Thoracic aorta (tissue), 2 donors: Measurements from ENCODE around the gene ANKRD53. TPM values are rescaled to one million over a fixed set of nuclear protein-coding genes. Genes with fewer than 3 reads are reported as not detected.

Experiments used
- ATAC-seq: fragments of 150-250 bp; one replicate; pipeline ENCODE4 v1.8.0; 2017; ENCODE audit warnings: low read depth; ENCODE audit not compliant: insufficient number of reproducible peaks, low FRiP score
- DNase-seq: peaks from one replicate; pipeline ENCODE4 v3.0.0-alpha.2; 2020; ENCODE audit warnings: low spot score
- H3K27ac ChIP-seq, 2 donors: fragments of 200-600 bp; sonication (generic); 1 replicate in 1 of 2; 2 replicates in 1 of 2; pipeline ENCODE4 v1.5.1; 2016; ENCODE audit warnings: mild to moderate bottlenecking in 2 of 2, moderate library complexity in 2 of 2
- H3K27me3 ChIP-seq: fragments of 200-600 bp; sonication (generic); replicated peaks from 2 replicates; pipeline ENCODE4 v1.6.0; 2016; ENCODE audit warnings: mild to moderate bottlenecking; ENCODE audit not compliant: insufficient read depth
- H3K36me3 ChIP-seq: fragments of 200-600 bp; sonication (generic); one replicate; pipeline ENCODE4 v1.5.1; 2016
- H3K4me1 ChIP-seq, 2 donors: fragments of 200-600 bp; sonication (generic); 1 replicate in 1 of 2; 2 replicates in 1 of 2; pipeline versions ENCODE4 v1.5.1 to v1.6.0; 2016; ENCODE audit warnings: low read depth in 2 of 2, mild to moderate bottlenecking in 1 of 2; ENCODE audit not compliant: control insufficient read depth in 1 of 2
- H3K4me3 ChIP-seq: fragments of 200-600 bp; sonication (generic); 2 replicates; pipeline ENCODE4 v1.5.1; 2016; ENCODE audit warnings: mild to moderate bottlenecking
- H3K9me3 ChIP-seq: fragments of 200-600 bp; sonication (generic); 2 replicates; pipeline ENCODE4 v1.5.1; 2016
- CTCF ChIP-seq: fragments of 200-600 bp; sonication (generic); IDR thresholded peaks from one replicate; pipeline ENCODE4 v1.5.1; 2019; ENCODE audit warnings: antibody characterized with exemption
- total RNA-seq, 2 donors: library from RNA; depleted of rRNA; stranded (reverse); fragments of >200 nt; gene quantifications; one replicate each; pipeline versions ENCODE4 v1.1.0 to v1.2.3, GENCODE V29; 2016

ANKRD53 gene
- total RNA-seq, 2 donors from 2014 or later: 0.49 to 4.6 TPM

DNA sequence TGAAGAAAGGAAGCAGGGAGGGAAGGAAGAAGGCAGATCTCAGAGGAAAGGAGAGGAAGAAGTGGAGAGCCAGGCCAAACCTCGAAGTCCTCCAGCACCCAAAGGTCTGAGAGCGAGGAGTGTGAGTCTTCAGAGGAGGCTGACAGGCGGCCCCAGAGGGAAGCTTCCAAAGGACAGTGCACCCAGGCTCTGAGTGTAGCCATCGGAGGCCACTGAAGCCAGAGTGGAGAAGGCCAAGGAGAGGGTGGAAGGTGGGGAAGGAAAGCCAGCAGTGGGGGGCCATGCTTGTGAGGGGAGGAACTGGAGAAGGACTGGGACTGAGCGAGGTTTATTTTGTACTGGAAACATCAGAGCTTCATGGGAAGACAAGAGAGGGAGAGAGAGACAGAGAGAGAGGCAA is 36.7 kb upstream of the ANKRD53 start:
- Histone ChIP-seq H3K36me3 (no peaks in the 10 kb centered on the region), H3K4me3 (no peak overlapping the region), H3K27ac (no peak overlapping the region), H3K4me1 (no peaks in the 10 kb centered on the region), H3K9me3 (no peaks in the 10 kb centered on the region), H3K27me3 (peaks cover 7% of the 10 kb centered on the region)
- DNase-seq: no peak
- no peak for ATAC-seq
- TF ChIP-seq CTCF: no peak

DNA sequence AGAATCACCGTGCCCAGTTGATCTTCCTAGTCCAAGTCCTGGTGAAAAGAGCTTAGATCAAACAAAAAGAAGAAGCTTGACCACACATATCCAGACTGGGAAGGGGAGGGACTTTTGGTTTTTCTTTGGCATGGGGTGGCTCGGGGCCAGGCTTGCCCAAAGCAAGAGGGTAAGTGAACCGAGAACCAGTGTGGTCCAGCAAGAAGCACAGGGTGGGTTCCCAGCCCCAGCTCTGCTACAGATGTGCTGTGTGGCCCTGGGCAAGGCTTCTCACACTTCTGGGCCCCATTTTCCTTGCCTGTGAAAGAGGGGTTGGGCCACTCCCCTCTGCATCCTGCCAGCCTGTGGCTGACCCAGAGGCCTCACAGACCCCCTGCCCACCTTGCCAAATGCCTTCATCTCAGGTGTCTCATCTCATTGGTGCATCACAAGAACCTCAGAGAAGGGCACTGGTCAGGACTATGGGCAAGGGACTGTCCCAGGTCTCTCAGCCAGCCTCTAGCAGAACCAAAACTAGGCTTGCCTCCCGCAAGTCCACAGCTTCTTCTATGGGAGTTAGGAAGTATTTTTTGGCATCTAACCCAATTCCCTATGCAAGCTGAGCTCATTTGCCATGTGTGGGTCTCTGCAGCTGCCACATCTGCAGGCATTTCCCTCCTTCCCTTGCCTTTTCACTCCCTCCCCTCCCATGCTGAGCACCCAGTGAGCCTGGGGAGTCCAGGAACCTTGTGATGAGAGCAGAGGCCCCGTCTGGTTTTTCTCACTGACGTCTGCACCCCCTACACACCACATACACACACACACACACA is 35.8 kb upstream of the ANKRD53 start:
- no peak overlapping the region for H3K27ac ChIP-seq
- DNase-seq (no peak), ATAC-seq (no peak)
- peaks cover 7% of the 10 kb centered on the region for H3K27me3 ChIP-seq
- no peaks in the 10 kb centered on the region for H3K9me3 ChIP-seq
- TF ChIP-seq CTCF: no peak
- H3K4me1 ChIP-seq: no peaks in the 10 kb centered on the region
- no peaks in the 10 kb centered on the region for H3K36me3 ChIP-seq
- no peak overlapping the region for H3K4me3 ChIP-seq

- DNase-seq (no peak), ATAC-seq (no peak)
- Histone ChIP-seq H3K27me3 (peaks cover 7% of the 10 kb centered on the region), H3K4me1 (peaks cover 0 to 4% of the 10 kb centered on the region in 2 donors), H3K4me3 (no peak overlapping the region), H3K9me3 (no peaks in the 10 kb centered on the region), H3K36me3 (no peaks in the 10 kb centered on the region), H3K27ac (no peak overlapping the region)
- no peak for TF ChIP-seq CTCF
Measured at GRCh38 chr2:70943205-70943871, 35.1 kb upstream of the ANKRD53 start.

GRCh38 chr2:70944111-70944690 is 34.2 kb upstream of the ANKRD53 start:
- TF ChIP-seq CTCF: no peak
- peaks cover 0 to 4% of the 10 kb centered on the region in 2 donors for H3K4me1 ChIP-seq
- ATAC-seq (no peak), DNase-seq (no peak)
- H3K27ac ChIP-seq: no peak overlapping the region
- H3K9me3 ChIP-seq: no peaks in the 10 kb centered on the region
- no peak overlapping the region for H3K4me3 ChIP-seq
- H3K36me3 ChIP-seq: no peaks in the 10 kb centered on the region
- peaks cover 7% of the 10 kb centered on the region for H3K27me3 ChIP-seq

DNA sequence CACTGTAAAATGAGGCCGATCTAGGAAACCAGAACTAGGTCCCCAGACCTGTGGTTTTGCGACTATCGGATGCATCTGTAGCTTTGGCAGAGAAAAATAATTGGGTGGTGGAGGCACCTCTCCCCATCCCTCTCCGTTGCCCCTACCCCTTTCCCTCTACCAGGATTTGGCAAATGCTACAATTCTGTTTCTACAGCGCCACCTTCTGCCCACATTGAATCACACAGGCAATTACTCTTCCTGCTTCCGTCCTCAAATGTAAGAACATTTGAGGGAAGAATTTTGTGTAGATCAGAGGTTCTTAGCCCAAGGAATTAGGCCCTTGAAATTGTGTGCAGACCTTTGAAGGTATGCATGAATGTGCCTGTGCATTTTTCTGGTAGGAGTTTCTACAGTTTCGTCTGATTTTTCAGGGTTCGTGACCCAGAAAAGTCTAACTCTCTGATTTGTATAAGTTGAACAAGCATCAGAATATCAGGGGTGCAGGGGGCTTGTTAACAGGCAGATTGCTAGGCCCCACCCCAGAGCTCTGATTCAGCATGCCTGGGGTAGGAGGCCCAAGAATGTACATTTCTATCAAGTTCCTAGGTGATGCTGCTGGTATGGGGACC is 31.5 kb upstream of the ANKRD53 start:
- H3K27me3 ChIP-seq: no peaks in the 10 kb centered on the region
- H3K27ac ChIP-seq: no peak overlapping the region
- H3K9me3 ChIP-seq: no peaks in the 10 kb centered on the region
- DNase-seq (no peak), ATAC-seq (peak; percentile 48)
- H3K4me3 ChIP-seq: no peak overlapping the region
- peaks cover 0 to 4% of the 10 kb centered on the region in 2 donors for H3K4me1 ChIP-seq
- peak; percentile 66 for TF ChIP-seq CTCF
- no peaks in the 10 kb centered on the region for H3K36me3 ChIP-seq
